RKO (cell line): Measurements from ENCODE around the gene RFNG.
A peak's percentile ranks its signal among the peaks of the same experiment; 100 is the strongest.

Experiments used
- DNase-seq: peaks from one replicate; pipeline ENCODE4 v3.0.0-alpha.2; 2016; ENCODE audit warnings: low spot score

Gene RFNG

DNA sequence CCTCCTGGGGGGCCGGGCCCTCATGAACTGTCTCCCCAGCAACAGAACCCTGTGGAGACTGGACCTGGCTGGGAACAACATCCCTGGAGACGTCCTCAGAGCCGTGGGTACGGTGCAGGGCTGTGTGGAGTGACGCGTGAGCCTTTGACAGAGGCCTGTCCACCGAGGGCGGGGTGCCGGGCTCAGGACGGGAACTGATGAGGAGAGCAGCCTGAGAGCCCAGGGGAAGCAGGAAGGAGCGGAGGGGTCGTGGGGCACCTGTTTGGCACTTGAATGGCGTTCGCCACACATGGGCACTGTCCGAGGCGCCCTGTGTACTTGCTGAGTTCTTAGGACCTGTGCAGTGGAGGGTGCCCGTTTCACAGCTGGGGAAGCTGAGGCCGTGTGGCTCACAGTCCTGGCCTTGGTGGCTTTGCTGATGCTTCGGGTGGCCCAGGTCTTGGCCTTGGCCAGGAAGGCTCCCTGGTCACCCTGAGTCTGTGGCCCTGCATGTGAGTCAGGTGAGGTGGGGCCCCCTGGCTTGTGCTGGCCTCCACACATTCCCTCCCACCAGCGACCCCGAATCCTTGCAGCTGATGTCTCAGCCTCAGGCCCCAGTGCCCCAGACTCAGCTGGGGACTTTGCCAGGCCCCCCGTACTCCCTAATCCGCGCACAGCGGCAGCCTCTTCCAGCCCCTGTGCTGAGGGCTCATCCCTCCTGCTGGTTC lies 26.1 kb downstream of the RFNG start:
- no peak for DNase-seq

DNA sequence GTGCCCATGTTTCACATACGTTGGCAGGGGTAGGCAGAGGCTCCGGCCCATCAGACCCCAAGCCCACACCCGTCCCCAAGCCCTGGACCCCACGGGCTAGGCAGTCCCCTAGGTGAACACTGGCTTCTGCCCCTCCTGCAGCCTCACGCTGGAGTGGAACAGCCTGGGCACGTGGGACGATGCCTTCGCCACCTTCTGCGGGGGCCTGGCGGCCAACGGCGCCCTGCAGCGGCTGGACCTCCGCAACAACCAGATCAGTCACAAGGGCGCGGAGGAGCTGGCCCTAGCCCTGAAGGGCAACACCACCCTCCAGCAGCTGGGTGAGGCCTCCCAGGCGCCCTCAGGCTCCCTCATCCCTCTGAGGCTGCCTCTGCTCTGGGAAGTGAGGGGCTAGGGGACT lies 26.8 kb downstream of the RFNG start:
- DNase-seq, result no peak

DNA sequence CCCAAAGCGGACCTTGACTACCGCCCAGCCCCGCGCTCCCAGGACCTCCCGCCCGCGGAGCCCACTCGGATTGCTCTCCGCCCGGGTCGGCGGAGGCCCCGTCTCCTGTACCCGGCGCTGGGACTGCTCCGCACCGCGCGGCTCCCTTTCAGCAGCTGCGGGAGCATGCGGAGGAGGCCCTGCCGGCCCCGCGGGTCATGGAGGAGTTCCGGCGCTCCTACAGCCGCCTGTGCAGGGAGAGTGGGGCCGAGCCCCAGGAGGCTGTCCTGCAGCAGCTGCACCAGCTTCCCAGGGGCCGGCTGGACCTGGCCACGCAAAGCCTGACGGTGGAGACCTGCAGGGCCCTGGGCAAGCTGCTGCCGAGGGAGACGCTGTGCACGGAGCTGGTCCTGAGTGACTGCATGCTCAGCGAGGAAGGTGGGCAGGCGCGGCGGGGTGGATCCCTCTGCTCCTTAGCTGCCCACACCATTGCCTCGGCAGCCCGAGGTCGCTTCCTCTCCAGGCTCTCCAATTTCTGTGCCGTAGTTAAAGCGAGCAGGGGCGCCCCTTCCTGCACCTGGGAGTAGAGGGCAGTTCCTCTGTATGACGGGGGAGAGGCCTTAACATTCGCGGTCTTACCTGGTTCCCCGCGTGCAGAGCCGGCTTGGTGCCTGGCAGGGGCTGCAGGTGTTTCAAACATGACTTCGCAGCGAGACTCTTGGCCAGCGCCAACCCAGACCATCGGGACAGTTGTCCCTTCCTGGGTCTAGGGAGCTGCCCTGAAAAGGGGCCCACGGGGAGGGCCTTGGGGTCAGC lies 28.0 kb downstream of the RFNG start:
- DNase-seq, result peak; percentile 38

DNA sequence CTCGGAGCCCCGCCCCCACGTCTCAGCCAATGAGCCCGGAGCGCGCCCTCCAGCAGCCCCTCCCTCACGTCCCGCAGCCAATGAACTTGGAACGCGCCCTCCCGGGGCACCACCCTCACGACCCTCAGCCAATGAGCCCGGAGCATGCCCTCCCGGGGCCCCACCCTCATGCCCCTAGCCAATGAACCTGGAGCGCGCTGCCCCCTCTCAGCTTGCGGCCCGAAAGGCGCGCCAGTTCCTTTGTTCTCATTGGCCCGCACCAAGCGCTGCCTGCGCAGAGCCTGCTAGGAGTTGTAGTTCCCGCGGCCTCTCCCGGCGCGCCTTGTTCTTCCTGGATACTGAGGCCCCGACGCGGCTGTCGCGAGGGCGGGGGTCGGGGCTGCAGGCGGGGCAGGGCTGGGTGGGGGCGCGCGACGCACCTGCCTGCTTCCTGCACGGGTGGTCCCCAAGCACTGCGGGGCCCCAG lies 28.6 kb downstream of the RFNG start, which contains the start of gene LRRC45:
TSS of gene LRRC45 (plus strand) at position 325 of the 466 bp plus-strand sequence. CDS start 339 bp downstream, outside the sequence.
- DNase-seq, result peak; percentile 99

DNA sequence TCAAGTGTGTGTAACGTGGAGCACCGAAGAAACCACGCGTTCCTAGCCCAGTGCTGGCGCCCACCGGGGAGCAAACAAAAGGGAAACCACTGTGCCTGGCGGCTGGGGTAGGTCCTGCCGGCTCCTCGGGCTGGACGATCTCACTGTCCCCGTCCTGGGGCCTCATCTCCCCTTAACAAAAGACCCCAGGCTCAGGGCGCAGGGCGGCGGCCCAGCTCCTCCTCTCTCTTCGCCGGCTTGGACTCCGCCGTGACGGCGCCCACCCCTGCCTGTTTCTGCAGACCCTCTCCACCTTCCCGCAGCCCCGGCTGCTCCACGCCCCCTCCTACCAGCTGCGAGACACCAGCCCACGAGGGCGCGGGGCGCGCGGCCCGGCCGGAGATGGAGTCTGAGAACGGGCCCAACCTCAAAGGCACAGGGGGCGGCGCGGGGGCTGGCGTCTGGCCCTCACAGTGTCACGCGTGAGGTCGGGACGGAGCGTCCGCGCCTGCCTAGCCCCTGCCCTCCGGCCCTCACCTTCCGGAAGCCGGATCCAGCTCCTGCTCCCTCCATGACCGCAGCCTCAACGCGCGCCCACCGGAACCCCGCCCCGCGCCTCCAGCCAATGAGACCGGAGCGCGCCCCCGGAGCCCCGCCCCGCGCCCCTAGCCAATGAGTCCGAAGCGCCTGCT lies 29.2 kb downstream of the RFNG start, which contains the start of gene CENPX:
TSS of gene CENPX (minus strand) at position 569 of the 671 bp plus-strand sequence. CDS start at position 552, 17 bp downstream.
- DNase-seq, result no peak

DNA sequence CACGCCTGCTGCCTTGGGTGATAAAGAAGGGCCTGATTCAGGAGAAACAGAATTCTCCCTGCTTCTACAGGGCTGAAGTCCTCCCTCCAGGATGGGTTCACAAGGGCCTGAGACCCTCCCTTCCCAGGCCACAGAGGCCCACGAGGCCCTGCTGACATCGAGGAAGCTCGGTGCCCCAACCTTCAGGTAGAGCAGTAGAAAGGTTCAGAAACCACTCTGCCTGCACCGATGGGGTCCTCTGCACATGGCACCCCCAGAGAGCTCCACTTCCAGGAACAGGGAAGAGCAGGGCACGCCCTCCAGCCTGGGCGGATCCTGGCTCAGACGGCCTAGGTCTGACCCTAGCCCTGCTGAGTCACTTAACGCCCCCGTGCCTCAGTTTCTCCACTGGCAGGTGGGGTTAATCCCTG lies 29.7 kb downstream of the RFNG start:
- peak; percentile 51 for DNase-seq

DNA sequence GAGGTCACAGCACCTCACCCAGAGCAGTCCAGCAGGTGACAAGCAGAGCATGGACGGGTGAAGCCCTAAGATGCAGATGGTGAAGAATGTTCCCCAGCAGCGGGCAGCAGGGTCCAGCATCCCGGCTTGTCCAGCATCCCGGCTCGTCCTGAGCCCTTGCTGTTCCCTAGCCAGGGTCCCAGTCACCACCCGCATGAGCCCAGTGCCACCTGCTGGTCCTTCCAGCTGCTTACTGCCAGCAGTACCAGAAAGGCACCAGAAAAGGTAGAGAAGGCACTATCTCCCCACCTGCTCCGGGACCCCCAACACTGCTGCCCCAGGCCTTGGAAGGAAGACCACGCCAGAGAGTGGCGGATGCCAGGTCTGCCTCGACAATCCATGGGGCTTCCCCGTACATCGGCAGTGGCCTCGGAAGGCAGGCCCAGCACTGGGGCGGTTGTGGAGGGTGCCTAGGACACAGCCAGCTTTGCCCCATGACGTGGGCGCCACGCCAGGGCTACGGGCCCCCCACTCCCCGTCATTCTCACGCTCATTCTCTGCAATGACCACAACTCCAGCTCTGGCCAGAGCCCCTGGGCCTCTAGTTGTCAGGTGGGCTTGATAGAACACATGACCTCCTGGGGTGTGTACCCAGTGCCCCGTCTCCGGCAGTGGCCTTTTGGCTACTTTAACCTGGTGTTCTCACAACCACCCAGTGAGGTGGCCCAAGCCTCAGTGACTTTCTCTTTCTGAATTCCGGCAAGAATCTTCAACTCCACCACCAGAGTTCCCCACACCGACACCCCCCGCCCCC lies 30.3 kb downstream of the RFNG start:
- DNase-seq, result peak; percentile 88

DNA sequence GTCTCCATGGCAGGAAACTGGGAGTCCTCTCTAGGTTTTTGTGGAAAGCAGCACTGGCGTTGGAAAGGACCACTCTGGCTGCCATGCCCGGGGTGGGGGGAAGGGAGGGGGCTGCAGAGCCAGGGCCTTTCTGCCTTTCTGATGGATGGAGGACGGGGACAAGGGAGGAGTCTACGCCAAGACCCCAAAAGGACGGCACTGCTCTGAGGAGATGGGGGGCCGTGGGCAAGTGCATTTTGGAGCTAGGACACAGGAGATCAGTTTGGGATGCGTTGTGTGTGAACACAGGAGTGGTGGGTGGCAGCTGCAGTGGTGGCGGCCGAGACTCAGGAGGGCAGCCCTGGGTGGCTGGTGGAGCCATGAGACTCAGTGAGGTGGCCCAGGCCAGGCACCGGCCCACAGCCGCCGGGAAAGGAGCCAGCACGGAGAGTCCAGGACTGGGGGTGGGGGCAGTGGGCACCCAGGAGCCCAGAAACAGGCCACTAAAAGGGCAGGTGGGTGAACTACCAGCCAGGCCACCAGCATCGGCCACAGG lies 31.0 kb downstream of the RFNG start:
- DNase-seq, result no peak

DNA sequence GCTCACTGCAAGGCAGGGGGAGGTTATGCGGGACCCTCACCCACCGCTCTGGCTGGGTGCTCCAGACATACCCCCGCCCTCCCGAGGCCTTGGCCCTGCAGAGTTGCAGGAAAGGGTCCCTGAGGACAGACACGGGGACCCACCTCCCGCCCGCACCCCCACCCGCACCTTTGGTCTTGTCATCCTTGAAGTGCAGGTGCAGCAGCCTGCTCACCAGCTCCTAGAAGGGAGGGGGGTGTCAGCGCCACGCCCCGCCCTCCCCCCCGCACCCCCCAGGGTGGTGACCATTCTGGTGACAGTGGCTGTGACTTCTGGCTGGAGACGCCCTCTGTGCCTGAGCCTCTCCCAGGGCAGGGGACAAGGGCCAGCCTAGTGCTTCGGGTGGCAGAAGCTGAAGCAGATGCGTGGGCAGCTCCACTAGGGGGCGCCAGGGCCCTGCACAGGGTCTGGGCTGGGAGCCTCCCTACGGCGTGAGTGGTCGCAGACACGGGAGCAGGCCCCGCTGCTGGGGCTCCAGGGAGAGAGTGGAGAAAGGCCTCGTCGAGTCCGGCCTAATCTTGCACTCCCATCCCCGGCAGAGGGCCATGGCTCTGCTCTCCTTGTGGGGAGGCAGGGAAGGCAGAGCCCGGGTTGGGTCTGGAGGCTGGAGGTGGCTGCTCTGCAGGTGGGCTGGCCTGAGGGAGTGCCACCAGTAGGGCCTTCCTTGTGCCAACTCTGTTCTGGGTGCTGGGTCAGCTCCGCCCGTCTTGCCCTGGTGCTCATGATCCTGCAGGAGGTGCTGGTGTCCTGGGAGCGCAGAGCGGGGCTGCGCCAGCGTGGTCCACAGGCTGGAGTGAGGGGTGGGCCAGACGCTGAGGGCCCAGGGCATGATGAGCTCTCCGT lies 31.7 kb downstream of the RFNG start:
- peak; percentile 53 for DNase-seq

DNA sequence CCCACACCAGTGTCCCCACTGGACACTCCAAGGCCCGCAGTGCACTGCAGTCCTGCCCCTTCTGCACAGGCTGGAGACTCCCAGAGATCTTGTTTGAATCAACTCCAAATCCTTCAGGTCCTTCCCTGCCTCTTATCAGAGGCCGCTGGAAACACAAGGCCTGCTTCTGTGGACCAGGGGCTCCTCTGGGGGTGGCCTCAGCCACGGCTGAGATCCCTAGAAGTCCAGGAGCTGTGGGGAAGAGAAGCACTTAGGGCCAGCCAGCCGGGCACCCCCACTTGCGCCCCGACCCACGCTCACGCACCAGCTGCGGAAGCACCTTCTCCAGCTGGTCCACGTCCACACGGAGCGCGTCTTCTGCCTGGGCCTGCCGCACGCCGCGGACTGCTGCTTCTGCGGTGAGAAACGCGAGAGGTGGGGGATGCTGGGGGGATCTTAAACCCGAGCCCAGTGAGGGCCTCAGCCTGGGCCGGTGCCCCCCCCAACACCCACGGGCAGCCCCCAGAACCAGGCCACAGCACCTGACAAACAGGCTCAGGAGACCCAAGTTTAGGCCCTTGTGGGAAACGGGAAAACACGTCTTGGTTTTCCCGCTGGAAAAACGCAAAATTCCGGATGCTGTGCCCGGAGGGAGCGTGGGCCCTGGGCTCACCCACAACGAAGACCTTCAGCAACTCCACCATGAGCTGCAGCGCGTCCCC lies 32.5 kb downstream of the RFNG start:
- DNase-seq, result no peak

DNA sequence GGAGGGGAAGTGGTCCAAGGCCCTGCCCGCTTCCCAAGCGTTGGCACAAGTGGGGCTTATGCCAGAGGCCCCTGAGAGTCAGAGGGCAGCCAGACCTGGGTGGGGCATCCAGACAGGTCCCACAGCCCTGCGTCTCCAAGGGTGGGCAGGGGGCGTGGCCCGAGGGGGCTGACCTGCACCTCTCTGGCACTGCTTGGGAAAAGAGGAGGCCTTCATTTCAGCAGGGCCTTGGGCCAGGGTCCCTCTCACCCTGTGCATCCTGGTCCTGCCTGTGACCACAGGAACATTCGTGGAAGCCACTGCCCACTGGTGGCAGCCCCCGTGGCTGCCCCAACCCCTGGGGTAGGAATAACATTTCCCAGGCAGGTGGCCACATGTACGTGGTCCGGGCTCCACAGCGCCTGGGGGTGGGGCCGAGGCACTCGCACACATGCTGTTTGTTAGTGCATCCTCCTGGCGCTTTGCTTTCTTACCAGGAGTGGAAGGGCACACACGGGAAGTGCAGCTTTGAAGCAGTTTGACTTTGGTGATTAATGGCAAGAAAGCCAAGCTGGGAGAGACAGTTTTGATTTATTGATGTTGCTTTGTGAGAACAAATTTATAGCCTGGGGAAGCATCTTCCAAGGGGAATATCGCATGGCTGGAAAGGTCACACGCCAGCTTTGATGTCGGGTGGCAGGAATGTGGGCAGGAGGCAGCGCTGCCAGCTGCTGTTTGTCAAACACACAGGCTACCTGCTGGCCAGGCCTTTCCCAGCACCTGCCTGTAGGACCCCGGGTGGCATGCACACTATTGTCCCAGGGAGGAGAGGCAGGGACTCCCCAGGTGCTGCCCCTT lies 33.2 kb downstream of the RFNG start:
- no peak for DNase-seq

DNA sequence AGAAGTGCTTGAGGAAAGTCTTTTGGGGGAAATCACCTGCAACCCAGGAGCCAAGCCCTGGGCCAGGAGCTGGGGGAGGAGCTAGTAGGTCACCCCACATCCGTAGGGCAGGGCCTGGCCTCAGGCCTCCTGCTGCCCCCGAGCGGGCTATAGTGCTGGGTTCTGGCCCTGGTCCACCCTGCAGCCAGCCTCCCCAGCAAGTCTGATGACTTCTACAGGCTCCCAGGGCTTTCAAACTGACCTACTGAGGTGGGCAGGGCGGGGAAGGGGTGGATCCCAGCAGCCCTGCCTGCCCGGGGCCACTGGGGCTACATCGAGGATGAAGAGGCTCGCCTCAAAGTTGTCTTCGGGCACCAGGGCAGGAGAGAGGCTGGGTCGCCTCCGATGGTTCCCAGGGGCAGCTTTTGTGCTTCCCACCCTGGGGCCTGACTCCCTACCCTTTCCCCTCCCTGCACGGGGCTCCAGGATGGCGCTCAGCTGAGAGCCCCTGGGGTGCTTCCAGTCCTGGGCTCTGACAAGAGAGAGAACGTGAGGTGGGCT lies 33.9 kb downstream of the RFNG start:
- DNase-seq, result no peak

DNA sequence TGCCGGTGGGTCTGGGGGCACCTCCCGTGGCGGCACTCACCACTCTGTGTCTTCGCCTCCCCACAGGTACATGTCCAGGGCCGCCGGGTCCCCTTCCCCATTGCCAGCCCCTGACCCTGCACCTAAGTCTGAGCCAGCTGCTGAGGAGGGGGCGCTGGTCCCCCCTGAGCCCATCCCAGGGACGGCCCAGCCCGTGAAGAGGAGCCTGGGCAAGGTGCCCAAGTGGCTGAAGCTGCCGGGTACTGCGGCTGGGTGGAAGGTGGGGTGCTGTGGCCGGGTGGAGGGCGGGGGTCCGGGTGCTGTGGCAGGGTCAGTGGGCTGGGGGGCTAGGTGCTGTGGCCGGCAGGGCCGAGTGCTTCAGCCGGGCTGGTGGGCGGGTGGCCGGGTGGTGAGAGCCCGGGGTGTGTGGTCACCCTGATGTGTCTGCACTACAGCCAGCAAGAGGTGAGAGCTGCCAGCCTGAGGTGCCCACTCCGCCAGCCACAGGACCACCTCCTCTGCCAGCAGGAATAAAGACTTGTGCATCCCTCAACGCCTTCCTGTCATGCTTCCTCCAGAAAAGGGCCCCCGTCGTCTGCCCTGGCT lies 34.6 kb downstream of the RFNG start:
- DNase-seq, result no peak

DNA sequence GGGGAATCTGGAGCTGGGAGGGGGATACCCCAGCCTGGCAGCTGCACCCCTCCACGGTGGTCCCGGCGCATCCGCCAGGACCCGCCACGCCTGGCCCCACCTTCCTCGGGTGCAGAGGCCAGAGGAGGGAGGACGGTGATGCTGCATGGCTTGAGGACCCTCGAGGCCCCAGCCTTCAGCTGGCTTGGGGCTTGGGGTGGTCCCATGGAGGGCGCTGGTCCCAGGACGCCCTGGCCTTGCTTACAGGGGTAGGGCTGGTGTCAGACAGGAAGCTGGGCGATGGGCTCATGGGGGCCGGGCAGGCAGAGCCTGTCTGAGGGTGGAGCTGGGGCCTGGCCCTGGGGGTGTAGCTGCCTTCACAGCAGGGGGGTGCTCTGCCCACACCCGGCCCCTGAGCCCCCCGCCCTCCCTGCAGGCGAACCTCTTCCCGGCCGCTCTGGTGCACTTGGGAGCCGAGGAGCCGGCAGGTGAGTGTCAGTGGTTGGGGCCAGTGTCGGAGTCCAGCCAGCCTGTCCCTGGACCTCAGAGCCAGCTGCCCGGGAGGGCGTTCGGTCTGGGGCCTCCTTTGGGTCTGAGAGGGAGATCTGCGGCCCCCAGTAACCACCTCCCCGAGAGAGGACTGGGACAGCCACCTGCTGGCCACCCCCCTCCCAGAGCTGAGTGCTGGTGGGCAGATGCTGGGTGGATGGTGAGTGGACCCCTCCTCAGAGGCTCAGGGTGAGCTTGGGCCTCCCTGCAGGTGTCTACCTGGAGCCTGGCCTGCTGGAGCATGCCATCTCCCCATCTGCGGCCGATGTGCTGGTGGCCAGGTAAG lies 35.3 kb downstream of the RFNG start:
- DNase-seq, result no peak

DNA sequence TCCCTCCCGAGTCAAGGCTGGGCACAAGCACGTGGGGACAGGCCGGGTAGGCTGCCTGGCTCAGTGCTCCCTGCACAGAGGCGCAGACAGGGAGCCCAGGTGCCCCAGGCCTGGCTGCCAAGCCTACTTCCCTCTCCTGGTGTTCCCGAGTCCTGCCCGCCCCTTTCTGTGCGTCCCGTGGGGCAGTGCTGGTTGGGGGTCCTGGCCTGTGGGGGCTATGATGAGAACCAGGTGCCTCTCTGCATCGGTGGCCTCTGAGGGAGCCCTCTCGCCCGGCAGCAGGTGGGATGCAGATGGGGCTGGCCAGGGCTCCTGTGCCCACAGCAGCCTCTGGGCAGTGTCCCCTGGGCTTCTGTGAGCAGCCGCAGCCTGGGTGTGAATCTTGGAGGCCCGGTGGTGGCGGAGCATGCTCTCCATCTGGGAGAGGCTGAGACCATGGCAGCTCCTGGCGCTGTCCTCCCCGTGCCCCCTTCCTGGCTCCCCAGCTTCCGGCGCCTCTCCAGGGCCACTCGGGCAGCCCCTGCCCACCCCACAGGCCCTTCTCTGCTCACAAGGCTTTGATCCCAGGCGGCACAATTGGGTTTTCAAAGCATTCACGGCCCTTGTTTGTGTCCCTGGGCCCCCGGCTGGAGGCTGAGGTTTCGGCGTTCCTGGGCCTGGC lies 36.2 kb downstream of the RFNG start:
- no peak for DNase-seq

DNA sequence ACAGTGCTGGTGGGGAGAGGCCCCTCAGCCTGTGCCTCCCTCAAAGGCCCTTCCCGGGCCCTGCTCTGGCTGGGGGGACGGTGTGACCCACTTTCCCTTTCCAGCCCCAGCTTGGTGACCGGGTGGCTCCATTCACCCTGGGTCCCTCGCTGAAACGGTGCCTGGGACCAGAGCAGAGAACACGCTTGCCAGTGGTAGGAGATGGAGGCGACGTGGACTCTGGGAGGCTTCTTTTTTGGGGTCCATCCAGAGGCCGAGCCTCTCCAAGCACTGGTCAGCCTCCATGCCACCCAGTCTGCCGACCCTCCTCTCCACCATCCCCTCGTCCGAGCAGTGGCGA lies 36.7 kb downstream of the RFNG start:
- DNase-seq, result no peak

DNA sequence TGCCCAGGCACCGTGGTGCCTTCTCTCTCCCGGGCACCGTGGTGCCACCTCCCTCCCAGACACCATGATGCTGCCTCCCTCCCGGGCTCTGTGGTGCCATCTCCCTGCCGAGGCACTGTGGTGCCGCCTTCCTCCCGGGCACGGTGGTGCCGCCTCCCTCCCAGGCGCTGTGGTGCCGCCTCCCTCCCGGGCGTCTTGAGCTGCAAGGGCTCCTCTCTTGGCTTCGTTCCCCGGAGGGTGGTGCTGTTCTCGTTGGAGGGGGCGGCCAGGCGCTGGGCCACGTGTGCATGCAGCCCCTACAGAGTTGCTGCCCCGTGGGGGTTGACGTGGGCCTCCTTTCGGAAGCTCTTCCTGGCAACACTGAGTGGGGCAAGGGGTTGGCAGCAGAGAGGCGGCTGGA lies 37.2 kb downstream of the RFNG start:
- DNase-seq, result no peak
